ENCODE measurements around the gene MAPKAPK2.

DNA sequence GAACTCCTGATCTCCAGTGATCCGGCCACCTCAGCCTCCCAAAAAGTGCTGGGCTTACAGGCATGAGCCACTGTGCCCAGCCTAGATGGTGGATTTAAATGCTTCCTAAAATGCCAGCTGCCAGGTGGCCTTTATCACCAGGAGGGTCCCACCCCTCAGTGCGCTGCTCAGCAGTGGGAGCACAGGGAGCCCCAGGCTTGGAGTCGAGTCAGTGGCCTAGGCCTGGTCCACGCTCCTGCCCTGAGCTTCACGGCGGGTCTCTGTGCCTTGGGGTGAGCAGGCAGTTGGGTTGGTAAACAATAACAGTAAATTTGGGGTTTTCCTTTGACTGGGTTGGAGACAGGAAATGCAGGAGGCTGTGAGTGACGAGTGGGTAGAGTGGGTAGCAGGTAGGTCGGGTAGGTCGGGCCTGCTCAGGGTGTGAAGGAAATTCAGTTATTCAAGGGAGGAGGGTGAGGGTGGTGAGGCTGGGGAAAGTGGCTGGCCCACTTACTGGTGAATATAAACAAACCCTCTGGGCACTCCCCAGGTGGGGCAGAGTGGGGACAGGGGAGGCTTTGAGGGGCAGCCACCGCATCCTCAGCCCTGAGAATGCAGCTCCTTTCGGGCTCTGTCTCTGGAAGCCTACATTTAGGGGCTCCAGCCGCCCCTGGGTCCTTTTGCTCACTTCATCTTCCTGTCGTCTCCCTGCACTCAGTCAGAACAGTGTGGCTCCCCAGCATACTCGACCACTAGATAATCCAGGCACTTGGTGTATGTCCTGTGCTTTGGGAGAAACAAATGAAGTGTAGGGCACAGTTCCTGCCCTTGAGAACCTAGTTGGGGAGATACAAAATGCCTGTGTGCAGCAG, 52.4 kb downstream of the MAPKAPK2 start:
- TF ChIP-seq EZH2 (IDR thresholded peaks at IDR 0.05; ENCODE audit: insufficient read depth, poor library complexity, severe bottlenecking), result no peak
- TF ChIP-seq EZH2phosphoT487 (IDR thresholded peaks at IDR 0.05; ENCODE audit: insufficient read depth, low read depth), result no peak

Measured in GM23248 (cell line).